NK-92 treated with Interleukin-12 subunit alpha and Interleukin-12 subunit beta, amount 100 ng/mL, for 24 hours (cell line): ENCODE results near the gene GTSE1.
"Not testable (repeated sequence)": the region's sequence is repeated elsewhere in the genome, so short reads cannot be mapped to it uniquely, and the experiment has no call there.

Experiments used
- DNase-seq: peaks from one replicate; lab custom pipeline; 2025; lab: John Stamatoyannopoulos, UW

GTSE1 gene, protein sequence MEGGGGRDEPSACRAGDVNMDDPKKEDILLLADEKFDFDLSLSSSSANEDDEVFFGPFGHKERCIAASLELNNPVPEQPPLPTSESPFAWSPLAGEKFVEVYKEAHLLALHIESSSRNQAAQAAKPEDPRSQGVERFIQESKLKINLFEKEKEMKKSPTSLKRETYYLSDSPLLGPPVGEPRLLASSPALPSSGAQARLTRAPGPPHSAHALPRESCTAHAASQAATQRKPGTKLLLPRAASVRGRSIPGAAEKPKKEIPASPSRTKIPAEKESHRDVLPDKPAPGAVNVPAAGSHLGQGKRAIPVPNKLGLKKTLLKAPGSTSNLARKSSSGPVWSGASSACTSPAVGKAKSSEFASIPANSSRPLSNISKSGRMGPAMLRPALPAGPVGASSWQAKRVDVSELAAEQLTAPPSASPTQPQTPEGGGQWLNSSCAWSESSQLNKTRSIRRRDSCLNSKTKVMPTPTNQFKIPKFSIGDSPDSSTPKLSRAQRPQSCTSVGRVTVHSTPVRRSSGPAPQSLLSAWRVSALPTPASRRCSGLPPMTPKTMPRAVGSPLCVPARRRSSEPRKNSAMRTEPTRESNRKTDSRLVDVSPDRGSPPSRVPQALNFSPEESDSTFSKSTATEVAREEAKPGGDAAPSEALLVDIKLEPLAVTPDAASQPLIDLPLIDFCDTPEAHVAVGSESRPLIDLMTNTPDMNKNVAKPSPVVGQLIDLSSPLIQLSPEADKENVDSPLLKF

DNA sequence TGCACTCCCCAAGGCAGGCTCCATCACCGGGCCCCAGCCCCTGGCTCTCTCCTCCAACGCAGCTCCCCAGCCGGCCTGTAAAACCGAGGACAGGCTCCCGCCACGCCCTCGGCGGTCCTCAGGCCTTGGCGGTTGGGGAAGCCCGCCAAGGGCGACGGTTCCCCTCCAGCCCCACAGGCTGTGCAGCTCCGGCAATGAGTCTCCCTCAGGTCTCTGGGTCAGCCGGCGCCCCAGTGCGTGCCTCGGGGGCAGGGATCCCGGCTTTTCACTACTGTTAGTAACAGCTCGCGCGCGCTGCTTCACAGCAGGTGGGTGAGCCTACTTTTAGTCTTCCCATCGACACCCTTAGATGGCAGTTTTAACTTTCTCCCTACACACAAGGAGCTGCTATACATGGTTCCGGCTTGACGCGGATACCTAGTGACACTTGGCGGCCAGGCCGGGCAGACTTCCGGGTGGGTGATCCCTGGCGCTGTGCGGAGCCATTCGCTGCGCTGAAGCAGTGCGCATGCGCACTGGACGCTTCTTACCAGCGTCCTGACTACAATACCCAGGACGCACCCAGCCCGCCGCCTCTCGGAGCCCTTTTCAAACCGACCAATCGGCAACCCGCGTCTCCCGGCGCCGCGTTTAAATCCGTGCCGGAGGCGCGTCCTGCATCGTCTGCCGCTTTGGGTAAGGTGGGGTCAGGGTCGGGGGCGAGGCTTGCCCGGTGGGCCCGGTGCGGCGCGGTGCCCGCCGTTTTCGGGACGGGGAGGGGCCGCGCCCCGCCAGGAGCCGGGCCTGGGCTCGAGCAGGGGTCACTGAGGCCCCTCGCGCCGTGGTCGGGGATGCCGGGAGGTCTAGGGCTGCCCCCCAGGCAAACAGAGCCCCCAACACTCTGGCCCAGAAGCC is at the start of gene GTSE1:
TSS of gene GTSE1 (plus strand) at position 614 of the 894 bp plus-strand sequence. CDS start 531 bp downstream, outside the sequence.
- peak; percentile 95 for DNase-seq

DNA sequence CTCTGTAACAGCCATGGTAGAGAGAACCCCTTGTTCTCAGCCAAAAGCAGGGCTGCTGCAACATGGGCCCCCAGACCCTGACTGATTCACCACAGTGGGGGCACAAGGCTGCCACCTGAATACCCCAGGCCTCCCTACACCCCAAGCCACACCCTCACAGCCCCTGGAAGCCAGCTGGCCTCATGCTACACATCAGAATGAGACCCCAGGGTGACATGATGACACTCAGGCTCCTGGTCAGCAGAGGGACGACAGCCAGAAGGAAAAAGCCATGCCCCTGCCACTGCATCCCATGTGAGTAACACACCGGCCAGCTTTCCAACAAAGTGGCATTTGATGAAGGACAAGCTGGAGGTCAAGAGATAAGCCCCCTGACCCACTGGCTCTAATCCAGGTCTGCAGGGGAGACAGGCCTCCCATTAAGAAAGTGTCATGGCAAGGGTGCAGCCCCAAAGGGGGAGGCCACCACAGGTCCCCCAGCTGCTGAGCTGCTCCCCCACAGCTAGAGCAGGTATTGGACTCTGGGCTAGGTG is 49.2 kb upstream of the GTSE1 start:
- no peak for DNase-seq

DNA sequence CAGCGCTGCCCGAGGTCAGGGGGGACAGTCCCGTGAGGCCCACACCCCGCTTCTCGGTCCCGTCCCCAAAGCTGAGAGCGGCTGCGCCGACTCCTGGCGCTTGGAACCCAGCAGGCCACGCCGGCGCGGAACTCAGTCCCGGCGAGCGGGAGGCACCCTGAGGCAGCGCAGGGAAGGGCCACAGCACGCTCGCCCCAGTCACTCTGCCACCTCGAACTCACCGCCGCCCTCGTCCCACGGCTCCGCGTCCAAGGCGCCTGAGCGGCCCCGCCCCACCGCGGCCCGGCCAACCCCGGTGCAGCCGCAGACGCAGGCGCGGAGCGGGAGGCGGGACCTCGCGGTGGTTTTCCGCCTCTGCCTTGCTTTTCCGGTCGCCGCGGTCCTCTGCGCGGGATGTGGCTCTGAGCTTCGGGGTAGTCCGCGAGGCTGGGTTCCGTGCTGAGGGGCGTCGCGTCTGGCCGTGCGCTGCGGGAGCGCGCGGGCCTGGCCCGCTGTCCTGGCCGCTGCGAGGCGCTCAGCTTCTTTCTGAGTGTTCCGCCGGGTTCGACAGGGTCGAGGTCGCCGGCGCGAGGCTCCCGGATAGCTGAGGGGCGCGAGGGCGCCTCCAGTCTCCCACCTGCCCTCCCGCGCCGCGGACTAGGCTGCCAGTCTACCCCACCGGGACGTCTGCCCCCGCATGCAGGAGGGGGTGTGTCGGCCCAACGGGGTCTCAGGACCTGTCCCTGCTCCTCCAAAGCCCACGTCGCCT is 46.5 kb upstream of the GTSE1 start, which contains the start of gene CDPF1:
TSS of gene CDPF1 (minus strand) at position 259 of the 748 bp plus-strand sequence. CDS start 2,009 bp downstream, outside the sequence.
- peak; percentile 86 for DNase-seq

DNA sequence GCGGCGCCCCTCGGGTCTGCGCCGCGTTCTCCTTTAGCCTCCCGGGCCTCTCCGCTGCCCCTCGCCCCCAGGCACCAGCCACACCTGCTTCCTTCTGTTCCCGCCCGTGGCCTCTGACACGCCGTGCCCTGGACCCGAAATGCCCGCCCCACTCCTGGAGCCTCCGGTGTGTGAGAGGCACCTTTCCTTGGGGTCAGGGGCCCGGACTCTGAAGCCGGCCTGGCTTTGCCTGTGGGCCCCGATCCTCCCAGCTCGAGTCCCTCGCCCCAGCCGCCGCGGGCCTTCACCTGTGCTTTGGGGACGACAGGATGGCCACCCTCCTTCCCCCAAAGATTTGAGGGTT is 45.9 kb upstream of the GTSE1 start:
- no peak for DNase-seq

DNA sequence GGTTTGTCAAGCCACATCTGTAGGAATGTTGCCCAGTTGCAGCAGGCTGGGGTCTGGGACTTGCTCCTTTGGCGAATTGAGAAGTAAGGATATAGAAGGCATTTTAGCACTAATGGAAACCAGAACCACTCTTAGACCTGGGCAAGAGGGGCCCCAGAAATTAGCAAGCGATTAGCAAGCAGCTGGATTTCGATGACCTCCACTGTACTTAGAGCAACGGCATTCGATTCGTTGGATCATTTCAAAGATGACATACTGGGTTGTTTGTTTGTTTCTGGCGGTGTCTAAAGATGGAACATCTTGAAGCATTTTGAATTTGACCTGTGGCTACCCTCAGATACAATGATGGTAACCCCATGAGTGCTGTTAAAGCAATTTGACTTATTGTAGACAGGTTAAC is 45.4 kb upstream of the GTSE1 start:
- no peak for DNase-seq

DNA sequence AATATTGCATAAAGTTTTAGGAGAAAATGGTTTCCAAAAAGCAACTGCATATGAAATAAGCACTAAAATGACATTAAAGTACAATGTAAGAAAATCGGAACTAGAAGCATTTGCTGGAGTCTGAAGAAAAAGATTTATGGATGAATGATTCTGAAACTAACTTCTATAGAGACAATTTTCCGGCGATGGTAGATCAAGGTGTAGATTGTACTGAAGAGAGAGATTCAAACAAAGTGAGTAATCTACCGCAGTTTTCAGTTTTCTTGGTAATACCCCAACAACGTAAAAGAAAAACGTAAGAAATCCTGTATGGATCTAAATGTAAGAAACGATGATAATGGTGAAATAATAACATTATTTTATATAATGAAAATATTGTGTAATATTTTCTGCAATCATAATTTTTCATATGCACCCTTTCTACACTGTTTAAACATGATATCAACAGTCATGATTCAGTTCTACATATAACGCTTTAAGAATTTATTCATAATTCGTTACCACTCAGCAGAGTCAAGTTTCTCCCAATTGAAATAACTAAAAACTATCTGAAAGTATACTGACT is 44.8 kb upstream of the GTSE1 start:
- no peak for DNase-seq

DNA sequence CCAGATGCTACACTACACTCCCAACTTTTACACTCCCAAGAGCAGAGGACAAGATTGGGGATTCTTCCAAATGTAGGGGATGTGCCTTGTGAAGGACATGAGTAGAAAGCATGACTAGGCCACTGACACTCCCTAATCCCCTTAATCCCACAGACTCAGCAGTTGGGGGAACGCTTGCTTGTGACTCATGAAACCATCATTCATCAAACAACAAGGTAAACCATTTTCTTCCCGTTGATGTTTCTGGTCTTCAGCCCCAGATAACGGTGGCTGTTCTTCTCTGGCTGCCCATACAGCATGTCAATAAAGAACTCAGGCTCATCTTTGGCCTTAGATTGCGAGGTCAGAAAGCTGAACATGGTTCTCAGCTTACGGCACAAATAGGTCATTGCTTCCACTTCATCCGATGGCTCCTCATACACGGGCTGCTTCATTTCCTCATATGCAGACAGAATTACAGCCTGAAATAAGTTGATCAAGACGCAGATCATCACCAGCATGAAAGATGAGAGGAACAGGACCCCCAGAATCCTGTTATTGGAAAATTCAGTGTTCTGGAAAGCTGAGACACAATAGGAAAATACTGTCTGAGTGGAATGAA is 40.2 kb upstream of the GTSE1 start:
- no peak for DNase-seq

DNA sequence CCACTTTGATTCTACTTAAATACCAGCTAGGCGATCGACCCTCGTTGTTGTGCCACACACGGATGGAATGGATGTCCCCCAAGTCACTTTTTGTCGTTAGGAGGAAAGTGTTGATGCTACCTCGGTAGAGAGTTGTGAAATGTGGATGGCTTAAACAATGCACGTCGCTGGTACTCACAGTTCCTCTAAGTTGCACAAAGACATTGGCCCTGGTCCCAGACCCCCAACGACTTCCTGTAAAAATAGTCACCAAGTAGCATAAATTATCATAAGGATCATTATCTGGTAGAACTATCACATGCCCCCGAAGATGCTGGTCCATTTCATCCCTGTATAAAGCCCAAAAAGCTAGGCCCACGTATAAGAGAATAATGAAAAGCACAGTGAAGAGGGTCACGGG is 37.3 kb upstream of the GTSE1 start:
- no peak for DNase-seq

DNA sequence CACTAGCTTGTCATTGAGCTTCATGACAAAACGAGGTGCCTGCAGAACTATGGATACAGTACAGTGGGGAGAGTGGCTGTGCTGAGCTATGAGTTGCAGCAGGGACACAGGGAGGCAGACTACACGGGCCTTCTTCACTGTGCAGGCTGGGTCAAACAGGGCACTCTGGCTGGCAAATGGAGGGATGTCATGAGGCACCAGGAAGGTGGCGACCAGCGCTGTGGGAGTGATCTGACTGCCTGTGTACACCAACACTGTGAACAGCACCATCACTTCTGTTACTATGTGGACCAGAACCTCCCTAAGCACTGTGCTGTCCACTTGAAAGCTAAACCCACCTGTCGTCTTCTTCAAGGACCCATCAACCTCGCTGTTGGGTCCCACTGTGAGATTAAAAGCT is 36.6 kb upstream of the GTSE1 start:
- no peak for DNase-seq

DNA sequence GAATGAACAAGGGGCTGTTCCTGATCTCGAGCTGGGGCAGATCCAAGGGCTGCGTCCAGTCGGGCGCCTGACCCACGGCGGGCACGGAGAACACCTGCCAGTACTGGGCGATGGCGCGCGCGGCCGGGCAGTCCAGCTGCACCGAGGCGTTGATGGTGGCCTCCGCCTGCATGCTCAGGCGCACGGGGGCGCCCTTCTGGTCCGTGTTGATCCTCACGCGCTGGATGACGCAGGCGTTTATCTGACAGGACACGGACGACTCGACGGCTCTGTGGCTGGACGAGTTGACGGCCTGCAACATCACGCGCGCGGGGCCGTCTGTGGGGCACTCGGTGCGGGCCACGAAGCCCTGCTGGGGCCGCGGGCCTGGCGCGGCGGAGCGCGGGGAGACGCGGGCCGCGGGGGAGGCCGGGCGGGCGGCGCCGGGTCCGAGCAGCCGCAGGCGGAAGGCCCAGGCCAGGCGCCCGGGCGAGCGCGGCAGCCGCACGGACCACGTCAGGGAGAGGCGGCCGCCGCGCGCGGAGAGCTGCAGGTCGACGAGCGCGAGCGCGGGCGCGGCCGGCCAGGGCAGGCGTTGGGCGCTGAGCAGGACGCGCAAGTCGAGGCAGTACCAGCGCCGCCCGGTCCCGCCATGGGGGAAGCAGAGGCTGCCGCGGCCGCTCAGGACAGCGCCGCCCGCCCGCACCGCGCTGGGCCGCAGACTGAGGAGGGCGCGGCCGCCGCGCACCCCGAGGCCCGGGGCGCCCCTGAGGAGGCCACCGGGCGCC is 34.0 kb upstream of the GTSE1 start:
- DNase-seq, result no peak

DNA sequence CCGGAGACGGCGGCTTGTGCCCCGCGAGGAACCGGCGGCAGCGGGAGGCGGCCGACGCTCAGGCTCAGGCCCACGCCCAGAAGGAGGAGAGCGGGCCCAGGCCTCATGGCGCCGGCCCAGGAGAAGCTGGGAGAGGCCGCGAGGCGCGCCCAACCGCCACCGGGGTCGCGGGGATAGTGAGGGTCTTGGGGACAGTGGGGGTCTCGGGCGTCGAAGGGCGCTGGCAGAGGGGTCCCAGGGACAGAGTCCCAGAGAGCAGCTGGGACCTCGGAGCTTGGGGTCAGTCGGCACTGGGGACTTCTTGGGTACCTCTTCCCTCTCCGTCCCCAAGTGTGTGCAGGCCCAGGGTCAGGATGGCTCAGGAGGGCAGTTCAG is 33.5 kb upstream of the GTSE1 start, which contains the start of gene PKDREJ:
TSS of gene PKDREJ (minus strand) at position 128 of the 375 bp plus-strand sequence. CDS start at position 107, 21 bp downstream.
- DNase-seq, result no peak

DNA sequence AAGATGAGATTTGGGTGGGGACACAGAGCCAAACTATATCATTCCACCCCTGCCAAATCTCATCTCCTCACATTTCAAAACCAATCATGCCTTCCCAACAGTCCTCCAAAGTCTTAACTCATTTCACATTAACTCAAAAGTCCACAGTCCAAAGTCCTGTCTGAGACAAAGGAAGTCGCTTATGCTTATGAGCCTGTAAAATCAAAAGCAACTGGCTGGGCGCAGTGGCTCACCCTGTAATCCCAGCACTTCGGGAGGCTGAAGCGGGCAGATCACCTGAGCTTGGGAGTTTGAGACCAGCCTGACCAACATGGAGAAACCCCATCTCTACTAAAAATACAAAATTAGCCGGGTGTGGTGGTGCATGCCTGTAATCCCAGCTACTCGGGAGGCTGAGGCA is 32.1 kb upstream of the GTSE1 start:
- DNase-seq, result not testable (repeated sequence)

DNA sequence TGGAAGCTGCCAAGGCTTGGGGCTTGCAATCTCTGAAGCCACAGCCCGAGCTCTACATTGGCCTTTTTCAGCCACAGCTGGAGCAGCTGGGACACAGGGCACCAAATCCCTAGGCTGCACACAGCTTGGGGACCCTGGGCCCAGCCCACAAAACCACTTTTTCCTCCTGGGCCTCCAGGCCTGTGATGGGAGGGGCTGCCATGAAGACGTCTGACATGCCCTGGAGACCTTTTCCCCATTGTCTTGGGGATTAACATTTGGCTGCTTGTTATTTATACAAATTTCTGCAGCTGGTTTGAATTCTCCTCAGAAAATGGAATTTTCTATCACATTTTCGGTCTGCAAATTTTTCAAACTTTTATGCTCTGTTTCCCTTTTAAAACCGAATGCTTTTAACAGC is 31.0 kb upstream of the GTSE1 start:
- not testable (repeated sequence) for DNase-seq

DNA sequence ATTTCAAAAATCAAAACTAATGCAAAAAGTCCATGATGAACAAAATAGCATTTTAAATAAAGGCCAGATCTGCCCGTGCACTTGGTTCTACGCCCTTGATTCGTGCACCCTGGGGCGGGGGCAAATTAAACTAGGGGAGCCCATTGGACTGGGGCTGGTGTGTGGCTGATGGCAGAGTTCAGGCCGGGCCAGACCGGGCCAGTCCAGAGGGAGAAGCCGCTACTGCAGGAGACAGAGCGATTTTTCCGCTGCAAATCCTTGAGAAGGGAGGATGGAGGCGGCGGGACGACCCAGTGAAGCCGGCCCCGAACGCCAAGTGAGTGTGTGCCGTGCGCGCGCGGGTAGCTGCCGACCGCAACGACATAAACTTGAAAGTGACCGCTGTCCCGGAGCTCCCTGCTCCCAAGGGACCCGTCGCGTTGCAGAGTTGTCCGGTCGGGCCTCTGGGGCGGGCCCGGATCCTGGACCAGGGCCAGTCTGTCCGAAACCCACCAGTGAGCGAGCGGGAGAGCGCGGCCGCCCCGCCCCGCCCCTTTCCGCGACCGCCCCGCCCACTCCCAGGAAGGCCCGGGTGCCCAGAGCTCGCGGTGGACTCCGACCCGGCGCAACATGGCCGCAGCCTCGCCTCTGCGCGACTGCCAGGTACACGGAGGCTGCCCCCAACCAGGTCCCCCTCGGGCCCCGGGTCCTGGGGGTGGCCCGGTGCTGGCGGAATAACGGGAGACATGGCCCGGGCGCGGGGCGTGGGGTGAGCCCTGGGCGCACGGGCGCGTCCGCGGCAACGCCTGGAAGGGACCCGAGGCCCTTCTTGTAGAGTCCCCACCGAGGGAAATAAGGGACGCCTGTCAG is 29.0 kb upstream of the GTSE1 start, which contains the start of gene TTC38:
TSS of gene TTC38 (plus strand) at position 578 of the 849 bp plus-strand sequence. CDS start at position 610, 32 bp downstream.
- DNase-seq, result no peak

DNA sequence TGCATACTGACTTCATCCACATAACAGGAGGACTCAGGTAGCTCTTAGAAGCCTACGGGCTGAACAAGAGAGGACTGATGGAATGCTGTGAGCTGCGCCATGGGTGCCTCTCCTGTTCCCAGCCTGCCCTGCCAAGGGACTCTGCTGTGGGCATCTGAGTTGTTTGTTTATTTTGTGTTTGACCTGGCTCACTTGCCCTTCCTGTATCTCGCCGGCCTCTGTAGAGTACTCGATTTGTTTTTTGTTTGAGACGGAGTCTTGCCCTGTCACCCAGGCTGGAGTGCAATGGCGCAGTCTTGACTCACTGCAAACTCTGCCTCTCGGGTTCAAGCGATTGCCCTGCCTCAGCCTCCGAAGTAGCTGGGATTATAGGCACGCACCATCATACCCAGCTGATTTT is 27.1 kb upstream of the GTSE1 start:
- DNase-seq, result no peak

DNA sequence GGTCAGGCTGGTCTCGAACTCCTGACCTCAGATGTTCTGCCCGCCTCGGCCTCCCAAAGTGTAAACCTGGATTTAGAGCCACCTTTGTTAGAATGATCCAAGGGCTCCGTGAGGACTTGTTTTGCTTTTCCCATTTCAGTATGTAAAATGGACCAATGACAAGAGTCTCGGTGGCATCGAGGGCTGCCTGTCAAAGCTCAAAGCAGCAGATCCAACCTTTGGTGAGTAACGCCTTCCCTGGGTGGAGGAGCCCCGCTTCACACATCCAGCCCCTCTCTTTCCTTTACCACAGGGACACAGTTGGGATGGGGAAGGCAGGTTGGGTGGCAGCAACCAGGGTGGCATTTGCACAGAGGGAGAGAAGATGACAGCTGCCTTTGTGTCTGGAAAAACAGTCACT is 24.5 kb upstream of the GTSE1 start:
- DNase-seq, result no peak

DNA sequence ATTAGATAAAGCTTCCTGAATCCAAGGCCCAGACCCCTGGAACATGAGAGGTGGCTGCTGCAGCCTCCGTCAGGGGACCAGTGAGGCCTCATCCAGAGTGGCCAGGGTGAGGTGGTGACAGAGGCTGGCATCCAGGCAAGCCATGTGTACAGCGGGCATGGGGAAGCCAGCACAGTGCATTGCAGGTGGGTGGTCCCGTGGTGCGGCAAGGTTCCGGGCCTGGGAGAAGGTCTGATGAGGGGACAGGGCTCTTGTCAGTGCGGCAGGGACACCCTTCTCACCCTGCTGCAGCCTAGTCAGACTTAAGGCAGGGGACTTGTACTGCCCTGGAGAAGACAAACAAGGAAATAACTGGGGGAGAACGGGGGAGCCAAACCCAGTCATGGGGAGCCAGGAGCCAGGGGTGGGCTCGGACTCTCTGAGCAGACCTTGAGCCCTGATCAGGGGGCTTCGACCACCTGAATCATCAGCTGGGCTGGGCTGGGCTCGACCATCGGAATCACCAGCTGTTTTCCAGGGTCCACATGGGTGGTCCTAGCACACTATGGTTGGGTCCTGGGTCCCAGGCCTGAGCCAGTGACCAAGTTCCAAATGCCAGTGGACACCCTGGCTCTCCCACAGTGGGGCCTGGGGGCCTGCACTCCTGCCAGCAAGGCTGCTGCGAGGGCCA is 23.8 kb upstream of the GTSE1 start:
- no peak for DNase-seq
